ENCODE data around the gene KCNIP1. TPM values are rescaled to one million over a fixed set of nuclear protein-coding genes. Genes with fewer than 3 reads are reported as not detected.

The KCNIP1 gene
- total and polyA plus RNA-seq, 9 of the 15 experiments (the other 6 are each of a cell fraction or from before 2014, with no cell fraction given), result not detected

DNA sequence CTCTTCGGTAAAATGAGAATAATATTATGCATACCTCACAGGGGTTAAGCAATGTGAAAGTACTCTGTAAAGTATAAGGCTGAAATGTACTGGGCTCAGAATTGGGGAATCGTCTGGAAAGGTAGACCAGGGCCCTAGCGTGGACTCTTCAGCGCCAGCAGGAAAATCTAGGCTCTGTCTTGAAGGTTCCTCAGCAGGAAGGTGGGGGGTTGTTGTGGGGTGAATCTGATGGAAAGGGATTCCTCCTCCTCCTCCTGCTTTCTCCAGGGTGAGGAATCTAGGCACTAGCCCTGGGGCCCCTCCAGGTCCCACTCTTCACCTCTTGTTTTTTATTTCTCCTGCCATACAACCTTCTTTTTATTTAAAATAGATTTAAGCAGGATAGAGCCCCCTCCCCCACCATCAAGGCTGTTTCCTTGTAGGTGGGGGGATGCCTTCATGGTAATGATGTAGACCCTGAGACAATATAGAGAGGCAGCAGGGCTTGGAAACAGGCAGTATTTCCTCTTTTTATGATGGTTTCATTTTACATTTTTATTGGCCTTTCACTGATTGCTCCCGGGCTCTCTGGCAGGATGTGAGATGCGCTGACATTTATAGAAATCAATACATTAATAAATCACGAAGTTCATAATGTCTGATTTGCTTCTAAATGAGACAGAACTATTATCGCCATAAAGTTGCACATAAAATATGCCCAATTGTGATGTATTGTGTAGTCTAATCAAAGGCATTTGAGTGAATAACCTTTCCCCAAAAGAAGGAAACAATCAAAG lies 200.8 kb downstream of the KCNIP1 start:
- no peak overlapping the region for H3K4me3 ChIP-seq
- no peaks in the 10 kb centered on the region for H3K36me3 ChIP-seq (ENCODE audit: control insufficient read depth, insufficient read depth, low read length)
- no peak for FAIRE-seq
- no peak overlapping the region for H3K9ac ChIP-seq (ENCODE audit: insufficient read depth in 1 of 2, low read depth in 2 of 2, low read length in 2 of 2)
- no peaks in the 10 kb centered on the region for H3K79me2 ChIP-seq (ENCODE audit: control insufficient read depth, insufficient read depth, low read length)
- no peak for DNase-seq (ENCODE audit: extremely low read depth in 1 of 4, low spot score in 3 of 4)
- no peak overlapping the region for H3K27ac ChIP-seq (ENCODE audit: extremely low read depth, low read depth, low read length)
- CTCF ChIA-PET (ENCODE audit: low intra/inter-chr PET ratio), result no interaction called here
- WGBS (ENCODE audit: insufficient coverage, low coverage, missing lambda C conversion rate), result 0% methylated on average over 7 of the region's 8 CpGs
- intact Hi-C loops (cut with micrococcal nuclease) (no loop called here), in situ Hi-C loops (cut with MboI) (no loop called here)
- no peak for ATAC-seq
- TF ChIP-seq HNRNPUL1 (IDR thresholded peaks at IDR 0.05; ENCODE audit: low read length) (no peak), EGR1 (conservative IDR thresholded peaks at IDR 0.05) (no peak), EZH2 (IDR thresholded peaks at IDR 0.05; ENCODE audit: borderline replicate concordance, low read depth, low read length) (no peak), NUFIP1 (IDR thresholded peaks at IDR 0.05; ENCODE audit: partially characterized antibody) (no peak), CTBP1 (IDR thresholded peaks at IDR 0.05; ENCODE audit: borderline replicate concordance) (no peak), RFX5 (IDR thresholded peaks at IDR 0.05; ENCODE audit: low read depth, low read length) (no peak), ZNF699 (CRISPR knock-in tag; IDR thresholded peaks at IDR 0.05; ENCODE audit: insufficient replicate concordance) (no peak), ARNT (IDR thresholded peaks at IDR 0.05) (no peak), ILF3 (IDR thresholded peaks at IDR 0.05; ENCODE audit: borderline replicate concordance) (no peak)
- TF ChIP-seq, protein P1, sequence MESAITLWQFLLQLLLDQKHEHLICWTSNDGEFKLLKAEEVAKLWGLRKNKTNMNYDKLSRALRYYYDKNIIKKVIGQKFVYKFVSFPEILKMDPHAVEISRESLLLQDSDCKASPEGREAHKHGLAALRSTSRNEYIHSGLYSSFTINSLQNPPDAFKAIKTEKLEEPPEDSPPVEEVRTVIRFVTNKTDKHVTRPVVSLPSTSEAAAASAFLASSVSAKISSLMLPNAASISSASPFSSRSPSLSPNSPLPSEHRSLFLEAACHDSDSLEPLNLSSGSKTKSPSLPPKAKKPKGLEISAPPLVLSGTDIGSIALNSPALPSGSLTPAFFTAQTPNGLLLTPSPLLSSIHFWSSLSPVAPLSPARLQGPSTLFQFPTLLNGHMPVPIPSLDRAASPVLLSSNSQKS (CRISPR knock-in tag; IDR thresholded peaks at IDR 0.05), result no peak
- TF ChIP-seq, protein P2, sequence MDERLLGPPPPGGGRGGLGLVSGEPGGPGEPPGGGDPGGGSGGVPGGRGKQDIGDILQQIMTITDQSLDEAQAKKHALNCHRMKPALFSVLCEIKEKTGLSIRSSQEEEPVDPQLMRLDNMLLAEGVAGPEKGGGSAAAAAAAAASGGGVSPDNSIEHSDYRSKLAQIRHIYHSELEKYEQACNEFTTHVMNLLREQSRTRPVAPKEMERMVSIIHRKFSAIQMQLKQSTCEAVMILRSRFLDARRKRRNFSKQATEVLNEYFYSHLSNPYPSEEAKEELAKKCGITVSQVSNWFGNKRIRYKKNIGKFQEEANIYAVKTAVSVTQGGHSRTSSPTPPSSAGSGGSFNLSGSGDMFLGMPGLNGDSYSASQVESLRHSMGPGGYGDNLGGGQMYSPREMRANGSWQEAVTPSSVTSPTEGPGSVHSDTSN (CRISPR knock-in tag; IDR thresholded peaks at IDR 0.05; ENCODE audit: low read depth), result no peak
- TF ChIP-seq, protein P2 (tag; conservative IDR thresholded peaks at IDR 0.05; ENCODE audit: low read depth), result no peak
- TF ChIP-seq, protein P3, sequence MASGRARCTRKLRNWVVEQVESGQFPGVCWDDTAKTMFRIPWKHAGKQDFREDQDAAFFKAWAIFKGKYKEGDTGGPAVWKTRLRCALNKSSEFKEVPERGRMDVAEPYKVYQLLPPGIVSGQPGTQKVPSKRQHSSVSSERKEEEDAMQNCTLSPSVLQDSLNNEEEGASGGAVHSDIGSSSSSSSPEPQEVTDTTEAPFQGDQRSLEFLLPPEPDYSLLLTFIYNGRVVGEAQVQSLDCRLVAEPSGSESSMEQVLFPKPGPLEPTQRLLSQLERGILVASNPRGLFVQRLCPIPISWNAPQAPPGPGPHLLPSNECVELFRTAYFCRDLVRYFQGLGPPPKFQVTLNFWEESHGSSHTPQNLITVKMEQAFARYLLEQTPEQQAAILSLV (tag; IDR thresholded peaks at IDR 0.05), result no peak
- H3K9me3 ChIP-seq (replicated peaks; ENCODE audit: control insufficient read depth, insufficient read depth, low read depth, low read length), result no peaks in the 10 kb centered on the region
- H3K27me3 ChIP-seq (ENCODE audit: control insufficient read depth in 2 of 2, insufficient read depth in 2 of 2, low read length in 2 of 2), result no peaks in the 10 kb centered on the region
- H4K20me1 ChIP-seq (replicated peaks; ENCODE audit: control insufficient read depth, insufficient read depth, low read length), result no peaks in the 10 kb centered on the region
- H3K4me1 ChIP-seq (replicated peaks in 1 of 2; ENCODE audit: control insufficient read depth in 2 of 2, insufficient read depth in 2 of 2, low read length in 2 of 2), result no peaks in the 10 kb centered on the region
- no peak overlapping the region for H2AFZ ChIP-seq (ENCODE audit: low read depth, low read length)
- BruUV-seq (replicated peaks), result no TSS peak
- H3K4me2 ChIP-seq (ENCODE audit: insufficient read depth, low read length), result no peak overlapping the region
- no peaks in the 10 kb centered on the region for H3K9me1 ChIP-seq (ENCODE audit: control insufficient read depth, insufficient read depth, low read length)
- POLR2A ChIA-PET, result interaction anchor here (1.1 kb wide), 1 partner anchor 1664 kb away, joined by 3 read pairs; no protein-coding TSS in a partner anchor
